Epithelial cell of esophagus (primary cell): ENCODE results near the gene SMOC2.
"Not testable (repeated sequence)": the region's sequence is repeated elsewhere in the genome, so short reads cannot be mapped to it uniquely, and the experiment has no call there.

Experiments
- DNase-seq: peaks from one replicate; pipeline ENCODE4 v3.0.0; 2010; ENCODE audit warnings: low read depth
- H3K4me3 ChIP-seq: 2 replicates; pipeline ENCODE4 v1.5.1; 2011; ENCODE audit warnings: mild to moderate bottlenecking, low read length, control low read depth
- TF ChIP-seq, protein P1 (sequence below): IDR thresholded peaks from 2 replicates; pipeline ENCODE4 v1.5.1; 2011; ENCODE audit warnings: low read depth, mild to moderate bottlenecking, low read length, control low read depth, inconsistent platforms; ENCODE audit not compliant: insufficient read depth; ENCODE audit errors: missing control alignments

Gene SMOC2

DNA sequence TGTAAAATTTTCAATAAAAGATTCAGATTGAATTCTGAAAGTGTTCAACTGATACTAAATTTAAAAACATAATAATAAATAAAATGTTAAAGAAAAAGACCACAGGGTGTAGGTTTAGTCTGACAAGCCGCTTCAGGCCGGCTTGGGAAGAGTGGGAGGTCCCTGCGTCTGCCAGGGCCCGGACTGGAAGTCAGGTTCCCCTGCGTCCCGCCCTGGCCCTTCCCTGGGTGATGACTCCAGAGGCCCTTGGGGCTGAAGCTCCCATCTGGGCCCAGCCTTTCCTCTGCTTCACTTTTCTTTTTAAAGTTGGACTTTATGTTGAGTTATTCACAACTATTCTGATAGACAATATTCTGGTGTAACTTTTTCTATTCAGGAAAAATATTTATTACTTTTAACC, 93.3 kb downstream of the SMOC2 start:
- DNase-seq: no peak
- H3K4me3 ChIP-seq: no peak overlapping the region
- TF ChIP-seq, protein P1, sequence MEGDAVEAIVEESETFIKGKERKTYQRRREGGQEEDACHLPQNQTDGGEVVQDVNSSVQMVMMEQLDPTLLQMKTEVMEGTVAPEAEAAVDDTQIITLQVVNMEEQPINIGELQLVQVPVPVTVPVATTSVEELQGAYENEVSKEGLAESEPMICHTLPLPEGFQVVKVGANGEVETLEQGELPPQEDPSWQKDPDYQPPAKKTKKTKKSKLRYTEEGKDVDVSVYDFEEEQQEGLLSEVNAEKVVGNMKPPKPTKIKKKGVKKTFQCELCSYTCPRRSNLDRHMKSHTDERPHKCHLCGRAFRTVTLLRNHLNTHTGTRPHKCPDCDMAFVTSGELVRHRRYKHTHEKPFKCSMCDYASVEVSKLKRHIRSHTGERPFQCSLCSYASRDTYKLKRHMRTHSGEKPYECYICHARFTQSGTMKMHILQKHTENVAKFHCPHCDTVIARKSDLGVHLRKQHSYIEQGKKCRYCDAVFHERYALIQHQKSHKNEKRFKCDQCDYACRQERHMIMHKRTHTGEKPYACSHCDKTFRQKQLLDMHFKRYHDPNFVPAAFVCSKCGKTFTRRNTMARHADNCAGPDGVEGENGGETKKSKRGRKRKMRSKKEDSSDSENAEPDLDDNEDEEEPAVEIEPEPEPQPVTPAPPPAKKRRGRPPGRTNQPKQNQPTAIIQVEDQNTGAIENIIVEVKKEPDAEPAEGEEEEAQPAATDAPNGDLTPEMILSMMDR: no peak

DNA sequence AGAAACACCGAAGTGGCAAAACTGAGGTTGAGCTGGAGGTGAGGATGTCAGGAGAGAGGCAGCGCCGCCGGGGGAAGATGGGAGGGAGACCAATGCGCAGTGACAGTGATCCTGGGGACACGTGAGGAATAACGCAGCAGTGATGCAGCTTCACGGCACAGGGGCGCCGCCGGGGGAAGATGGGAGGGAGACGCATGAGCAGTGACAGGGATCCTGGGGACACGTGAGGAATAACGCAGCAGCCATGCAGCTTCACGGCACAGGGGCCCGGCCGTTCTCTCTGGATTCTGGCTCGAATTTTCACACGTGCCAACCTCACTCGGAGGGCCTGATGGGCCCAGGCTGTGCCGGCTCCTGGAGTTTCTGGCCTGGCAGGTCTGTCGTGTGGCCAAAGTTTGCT, 94.7 kb downstream of the SMOC2 start:
- TF ChIP-seq, protein P1: no peak
- H3K4me3 ChIP-seq: no peak overlapping the region
- no peak for DNase-seq

DNA sequence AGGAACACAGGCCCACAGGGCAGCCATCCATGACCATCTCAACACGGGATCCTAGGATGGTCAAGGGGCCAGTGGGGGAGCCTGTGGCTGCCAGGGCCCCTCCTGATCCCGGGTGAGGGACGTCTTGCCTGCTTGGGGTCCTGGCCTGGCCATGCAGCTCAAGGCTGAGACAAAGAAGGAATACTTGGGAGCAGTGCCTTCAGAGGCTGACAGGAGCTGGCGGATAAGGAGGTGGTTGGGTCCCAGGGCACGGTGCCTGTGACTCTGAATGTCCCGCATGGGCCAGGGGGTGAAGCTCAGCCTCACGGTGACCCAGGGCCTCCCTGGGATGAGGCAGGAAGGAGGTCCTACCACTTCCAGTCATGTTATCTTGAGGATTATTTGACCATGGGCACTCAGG, 95.2 kb downstream of the SMOC2 start:
- TF ChIP-seq, protein P1: no peak
- no peak overlapping the region for H3K4me3 ChIP-seq
- no peak for DNase-seq

DNA sequence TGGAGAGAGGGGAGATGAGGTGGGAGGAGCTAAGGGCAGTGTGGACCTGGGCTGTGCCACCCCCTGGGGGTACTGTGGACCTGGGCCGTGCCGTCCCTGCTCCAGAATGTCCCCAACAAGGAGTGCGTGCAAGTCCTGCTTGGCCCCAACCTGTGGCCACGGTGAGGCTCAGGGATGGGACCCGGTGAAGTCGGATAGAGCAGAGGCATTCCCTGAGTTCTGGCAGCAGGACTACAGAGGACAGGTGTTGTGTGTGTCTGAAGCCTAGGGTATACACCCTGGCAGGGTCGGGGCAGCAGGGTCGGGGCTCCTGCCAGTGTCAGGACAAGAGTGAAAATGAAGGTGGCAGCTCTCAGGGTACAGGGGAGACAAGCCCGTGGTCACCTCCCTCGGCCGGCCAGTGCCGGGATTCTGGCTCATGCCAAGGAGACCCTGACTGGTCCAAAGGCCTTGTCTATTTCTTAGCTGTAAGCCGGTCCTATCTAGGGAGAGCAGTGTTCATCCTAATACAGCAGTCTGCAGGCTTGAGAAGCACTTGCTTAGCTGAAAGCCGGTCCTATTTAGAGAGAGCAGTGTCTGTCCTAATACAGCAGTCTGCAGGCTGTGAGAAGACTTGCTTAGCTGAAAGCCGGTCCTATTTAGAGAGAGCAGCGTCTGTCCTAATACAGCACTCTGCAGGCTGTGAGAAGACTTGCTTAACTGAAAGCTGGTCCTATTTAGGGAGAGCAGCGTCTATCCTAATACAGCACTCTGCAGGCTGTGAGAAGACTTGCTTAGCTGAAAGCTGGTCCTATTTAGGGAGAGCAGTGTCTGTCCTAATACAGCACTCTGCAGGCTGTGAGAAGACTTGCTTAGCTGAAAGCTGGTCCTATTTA, 95.9 kb downstream of the SMOC2 start:
- TF ChIP-seq, protein P1: no peak
- H3K4me3 ChIP-seq: no peak overlapping the region

DNA sequence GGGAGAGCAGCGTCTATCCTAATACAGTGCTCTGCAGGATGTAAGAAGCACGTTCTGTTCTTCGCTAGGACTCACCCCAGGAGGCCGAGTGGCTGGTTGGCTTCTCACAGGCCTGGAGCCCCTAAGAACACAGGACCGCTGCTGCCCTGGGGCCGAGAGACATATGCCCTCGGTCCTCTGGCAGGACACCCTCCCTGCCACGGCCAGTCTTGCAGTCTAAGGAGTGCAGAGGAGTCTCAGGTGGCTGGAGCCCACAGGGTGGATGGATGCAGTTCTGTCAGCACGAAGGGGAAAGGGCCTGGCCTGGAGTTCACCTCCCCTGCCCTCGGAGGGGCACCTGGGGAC, 96.5 kb downstream of the SMOC2 start:
- TF ChIP-seq, protein P1: no peak
- DNase-seq: no peak

More for the DNA sequence above, 95.9 kb downstream of the SMOC2 start:
- DNase-seq: no peak

DNA sequence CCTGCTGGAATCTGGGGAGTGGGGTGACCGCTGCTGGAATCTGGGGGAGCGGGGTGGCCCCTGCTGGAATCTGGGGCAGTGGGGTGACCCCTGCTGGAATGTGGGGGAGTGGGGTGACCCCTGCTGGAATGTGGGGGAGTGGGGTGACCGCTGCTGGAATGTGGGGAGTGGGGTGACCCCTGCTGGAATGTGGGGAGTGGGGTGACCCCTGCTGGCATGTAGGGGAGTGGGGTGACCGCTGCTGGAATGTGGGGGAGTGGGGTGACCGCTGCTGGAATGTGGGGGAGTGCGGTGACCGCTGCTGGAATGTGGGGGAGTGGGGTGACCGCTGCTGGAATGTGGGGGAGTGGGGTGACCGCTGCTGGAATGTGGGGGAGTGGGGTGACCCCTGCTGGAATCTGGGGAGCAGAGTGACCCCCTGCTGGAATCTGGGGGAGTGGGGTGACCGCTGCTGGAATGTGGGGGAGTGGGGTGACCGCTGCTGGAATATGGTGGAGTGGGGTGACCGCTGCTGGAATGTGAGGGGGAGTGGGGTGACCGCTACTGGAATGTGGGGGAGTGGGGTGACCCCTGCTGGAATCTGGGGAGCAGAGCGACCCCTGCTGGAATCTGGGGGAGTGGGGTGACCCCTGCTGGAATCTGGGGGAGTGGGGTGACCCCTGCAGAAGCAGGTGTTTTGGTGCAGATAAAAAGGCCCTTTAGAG, 97.4 kb downstream of the SMOC2 start:
- not testable (repeated sequence) for DNase-seq, H3K4me3 ChIP-seq

More for the DNA sequence above, 96.5 kb downstream of the SMOC2 start:
- H3K4me3 ChIP-seq: no peak overlapping the region

DNA sequence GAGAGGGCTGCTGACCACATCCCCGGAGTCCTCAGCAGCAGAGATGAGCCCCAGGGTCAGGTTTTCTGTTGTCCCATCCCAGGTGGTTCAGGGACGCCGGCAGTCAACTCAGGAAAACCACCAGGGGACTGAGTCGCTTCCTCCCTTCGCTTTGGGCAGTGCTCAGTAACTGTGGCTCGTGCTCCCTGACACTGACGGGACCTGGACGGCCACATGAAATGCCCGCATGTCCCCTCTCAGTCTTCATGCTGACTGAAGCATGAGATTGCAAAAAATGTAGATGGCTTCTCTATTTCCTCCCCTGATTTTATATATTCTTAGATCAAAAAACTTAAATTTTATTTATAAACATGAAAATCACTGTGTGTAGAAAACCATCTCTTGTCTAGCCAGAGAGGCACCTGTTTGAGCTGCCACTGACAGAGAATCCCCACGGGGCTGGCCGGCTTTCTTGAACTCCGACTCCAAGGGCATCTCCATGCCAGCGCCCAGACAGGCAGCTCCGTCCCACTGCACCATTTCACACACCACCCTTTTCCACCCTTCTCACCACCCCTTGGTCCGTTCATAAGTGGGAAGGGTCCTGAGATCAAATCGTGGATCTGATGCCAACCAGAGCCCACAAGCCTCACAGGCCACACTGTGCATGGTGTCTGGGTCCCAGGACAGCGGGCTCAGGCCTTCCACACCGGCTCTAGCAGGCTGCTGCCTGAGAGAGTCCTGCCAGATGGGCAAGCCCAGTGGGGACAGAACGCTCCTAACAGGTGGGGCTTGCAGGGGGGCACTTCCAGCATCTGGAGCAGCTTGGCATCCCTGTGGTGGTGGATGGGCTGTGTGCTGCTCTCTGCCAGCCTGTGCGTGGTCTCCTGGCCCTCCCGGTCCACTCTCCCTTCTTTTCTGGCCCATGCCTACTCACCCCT, 98.2 kb downstream of the SMOC2 start:
- DNase-seq: no peak
- TF ChIP-seq, protein P1: no peak
- H3K4me3 ChIP-seq: no peak overlapping the region
